ENCODE data around the gene OR2AJ1.

The OR2AJ1 gene

GRCh38 chr1:247962911-247963588, 38.4 kb downstream of the OR2AJ1 start:
- no peak for DNase-seq

DNA sequence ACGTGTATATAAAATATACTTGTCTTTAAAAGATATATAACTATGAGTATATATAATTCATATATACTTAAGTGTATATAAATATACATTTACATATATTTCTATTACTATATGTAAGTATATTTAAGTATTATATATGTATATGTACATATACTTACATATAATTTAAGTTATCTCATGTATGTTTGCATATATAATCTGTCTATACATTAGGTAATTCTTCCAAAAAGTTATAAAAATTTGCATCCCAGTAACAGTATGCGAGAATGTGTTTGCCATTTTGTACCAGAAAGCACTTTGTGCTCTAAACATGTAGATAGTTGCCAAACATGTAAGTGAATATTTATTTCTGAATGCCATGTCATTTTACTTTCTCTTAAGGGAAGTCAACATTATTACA, 40.2 kb downstream of the OR2AJ1 start, which contains the start of gene OR2AK2:
OR2AK2 (plus strand) TSS at position 301 of the 400 bp plus-strand sequence. CDS start 144 bp downstream, outside the sequence.
- DNase-seq: no peak

DNA sequence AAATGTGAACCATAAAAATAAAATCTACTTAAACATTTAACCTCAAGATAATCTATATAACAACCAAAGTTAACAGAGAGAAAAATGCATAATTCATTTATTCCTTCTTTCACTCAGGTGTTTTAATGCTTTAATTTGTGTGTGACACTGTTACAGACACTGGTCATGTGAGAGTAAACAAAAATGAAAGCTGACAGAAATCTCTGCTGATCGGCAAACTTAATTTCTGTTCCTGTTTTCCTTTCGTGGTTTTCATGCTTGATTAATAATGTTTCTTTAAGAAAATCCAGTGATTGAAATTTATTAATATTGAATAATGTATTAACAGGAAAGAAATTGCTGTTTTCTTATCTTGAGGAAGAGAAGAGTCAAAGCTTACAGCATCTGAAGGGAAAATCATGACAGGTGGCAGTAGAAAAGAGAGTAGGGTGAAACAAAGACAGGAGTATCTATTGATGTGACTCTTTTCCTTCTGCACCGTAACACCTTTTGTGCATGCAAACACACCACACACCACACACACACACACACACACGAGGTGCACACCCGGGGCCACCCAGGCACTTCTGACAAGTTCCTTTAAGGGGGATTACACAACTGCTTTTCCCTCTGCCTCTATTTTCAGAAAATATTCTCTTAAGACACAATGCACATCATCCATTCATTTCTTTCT, 42.0 kb downstream of the OR2AJ1 start:
- no peak for DNase-seq
